Measurements from ENCODE around the gene CYBRD1. TPM values are rescaled to one million over a fixed set of nuclear protein-coding genes. Genes with fewer than 3 reads are reported as not detected.
"Not testable (repeated sequence)": the region's sequence is repeated elsewhere in the genome, so short reads cannot be mapped to it uniquely, and the experiment has no call there.

CYBRD1 gene
- total RNA-seq, 2 experiments from 2014 or later, result 1.2 to 1.4 TPM

DNA sequence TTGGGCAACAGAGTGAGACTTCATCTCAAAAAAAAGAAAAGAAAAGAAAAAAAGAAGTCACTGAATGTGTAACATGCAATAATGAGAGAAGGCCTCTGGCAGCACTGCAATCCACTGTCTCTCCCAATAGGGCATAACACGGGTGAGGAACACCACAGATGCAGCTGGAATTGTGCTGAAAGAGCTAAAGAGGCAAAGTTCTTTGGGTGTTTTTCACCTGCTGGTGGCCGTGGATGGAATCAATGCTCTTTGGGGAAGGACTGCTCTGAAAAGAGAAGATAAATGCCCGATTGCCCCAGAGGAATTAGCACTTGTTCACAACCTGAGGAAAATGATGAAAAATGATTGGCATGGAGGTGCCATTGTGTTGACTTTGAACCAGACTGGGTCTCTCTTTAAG is 31.0 kb upstream of the CYBRD1 start:
- Mint-ChIP-seq H3K27me3 (ENCODE audit: low read depth) (no peaks in the 10 kb centered on the region), H3K4me3 (no peak overlapping the region), H3K36me3 (ENCODE audit: low read depth) (peaks cover 12% of the 10 kb centered on the region), H3K9me3 (ENCODE audit: insufficient read depth) (peaks cover 9% of the 10 kb centered on the region), H3K4me1 (ENCODE audit: low read depth) (no peaks in the 10 kb centered on the region), H3K27ac (no peak overlapping the region)
- ChIA-PET CTCF (interaction anchor here (1.1 kb wide), 1 partner anchor 518 kb away, joined by 3 read pairs; no protein-coding TSS in a partner anchor), POLR2A (interaction anchor here (0.7 kb wide), 1 partner anchor 19 kb away, joined by 3 read pairs; no protein-coding TSS in a partner anchor)
- DNase-seq, result no peak
- no peak for ATAC-seq

- POLR2A ChIA-PET, result no interaction called here
- DNase-seq (no peak), ATAC-seq (no peak)
- CTCF ChIA-PET, result no interaction called here
- no peaks in the 10 kb centered on the region for H3K27me3 Mint-ChIP-seq (ENCODE audit: low read depth)
- no peaks in the 10 kb centered on the region for H3K4me1 Mint-ChIP-seq (ENCODE audit: low read depth)
- peaks cover 10% of the 10 kb centered on the region for H3K36me3 Mint-ChIP-seq (ENCODE audit: low read depth)
- no peak overlapping the region for H3K27ac Mint-ChIP-seq
- peaks cover 12% of the 10 kb centered on the region for H3K9me3 Mint-ChIP-seq (ENCODE audit: insufficient read depth)
- no peak overlapping the region for H3K4me3 Mint-ChIP-seq
Measured at GRCh38 chr2:171492664-171493063, 29.6 kb upstream of the CYBRD1 start.

DNA sequence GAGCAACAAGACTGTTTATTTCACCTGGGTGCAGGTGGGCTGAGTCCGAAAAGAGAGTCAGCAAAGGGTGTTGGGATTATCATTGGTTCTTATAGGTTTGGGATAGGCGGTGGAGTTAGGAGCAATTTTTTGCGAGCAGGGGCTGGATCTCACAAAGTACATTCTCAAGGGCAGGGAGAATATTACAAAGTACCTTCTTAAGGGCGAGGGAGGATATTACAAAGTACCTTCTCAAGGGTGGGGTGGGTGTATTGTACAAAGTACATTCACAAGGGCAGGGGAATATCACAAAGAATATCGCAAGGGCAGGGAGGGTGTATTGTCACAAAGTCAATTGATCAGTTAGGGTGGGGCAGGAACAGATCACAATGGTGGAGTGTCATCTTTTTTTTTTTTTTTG is 24.6 kb upstream of the CYBRD1 start:
- H3K27me3 Mint-ChIP-seq (ENCODE audit: low read depth); POLR2A ChIA-PET; H3K4me3 Mint-ChIP-seq; H3K9me3 Mint-ChIP-seq (ENCODE audit: insufficient read depth); CTCF ChIA-PET; H3K27ac Mint-ChIP-seq; ATAC-seq; H3K36me3 Mint-ChIP-seq (ENCODE audit: low read depth); H3K4me1 Mint-ChIP-seq (ENCODE audit: low read depth); DNase-seq: not testable (repeated sequence)

DNA sequence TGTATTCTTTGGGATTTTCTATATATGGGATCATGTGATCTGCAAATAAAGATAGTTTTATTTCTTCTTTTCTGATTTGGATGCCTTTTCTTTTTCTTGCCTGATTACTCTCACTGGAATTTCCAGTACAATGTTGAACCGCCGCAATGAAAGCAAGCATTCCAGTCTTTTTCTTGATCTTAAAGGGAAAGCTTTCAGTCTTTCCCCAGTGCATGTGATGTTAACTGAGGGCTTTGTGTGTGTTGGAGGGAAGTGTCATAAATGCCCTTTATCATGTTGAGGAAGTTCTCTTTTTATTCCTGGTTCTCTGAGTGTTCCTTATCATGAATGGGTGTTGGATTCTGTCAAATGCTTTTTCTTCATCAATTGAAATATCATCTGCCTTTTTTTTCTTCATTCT is 16.9 kb upstream of the CYBRD1 start:
- DNase-seq, result no peak
- H3K27ac Mint-ChIP-seq, result no peak overlapping the region
- CTCF ChIA-PET, result interaction anchor here (1.0 kb wide), 1 partner anchor 577 kb away, joined by 3 read pairs; no protein-coding TSS in a partner anchor
- POLR2A ChIA-PET, result no interaction called here
- H3K4me3 Mint-ChIP-seq, result no peak overlapping the region
- no peaks in the 10 kb centered on the region for H3K9me3 Mint-ChIP-seq (ENCODE audit: insufficient read depth)
- H3K27me3 Mint-ChIP-seq (ENCODE audit: low read depth), result peaks cover 4% of the 10 kb centered on the region
- no peak for ATAC-seq
- H3K36me3 Mint-ChIP-seq (ENCODE audit: low read depth), result no peaks in the 10 kb centered on the region
- H3K4me1 Mint-ChIP-seq (ENCODE audit: low read depth), result peaks cover 4% of the 10 kb centered on the region

- POLR2A ChIA-PET, result no interaction called here
- H3K4me3 Mint-ChIP-seq, result no peak overlapping the region
Measured at GRCh38 chr2:171509945-171510731, 12.1 kb upstream of the CYBRD1 start.

DNA sequence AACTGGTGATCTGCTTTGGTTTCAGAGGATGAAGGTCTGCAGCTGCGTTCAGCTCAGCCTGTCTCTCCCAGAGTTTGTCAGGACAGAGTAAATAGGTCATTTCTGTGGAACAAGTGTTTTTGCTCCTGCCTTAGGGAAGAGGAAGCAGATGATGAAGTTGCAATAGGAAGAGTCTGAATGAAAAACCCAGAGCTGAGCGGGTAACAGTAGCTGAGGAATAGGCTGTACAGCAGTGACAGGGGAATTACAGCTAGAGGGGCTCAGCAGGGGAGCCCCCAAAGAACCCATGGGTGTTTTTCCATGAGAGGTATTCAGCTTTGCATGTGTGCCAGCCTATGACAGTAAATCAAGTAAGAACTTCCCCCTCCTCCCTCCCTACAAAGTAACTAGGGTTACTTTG is 10.3 kb upstream of the CYBRD1 start:
- POLR2A ChIA-PET, result no interaction called here
- CTCF ChIA-PET, result no interaction called here
- H3K27me3 Mint-ChIP-seq (ENCODE audit: low read depth), result peaks cover 4% of the 10 kb centered on the region
- ATAC-seq, result no peak
- DNase-seq, result no peak
- no peaks in the 10 kb centered on the region for H3K36me3 Mint-ChIP-seq (ENCODE audit: low read depth)
- H3K27ac Mint-ChIP-seq, result no peak overlapping the region
- H3K4me3 Mint-ChIP-seq, result no peak overlapping the region
- peaks cover 6% of the 10 kb centered on the region for H3K4me1 Mint-ChIP-seq (ENCODE audit: low read depth)
- no peaks in the 10 kb centered on the region for H3K9me3 Mint-ChIP-seq (ENCODE audit: insufficient read depth)

More at GRCh38 chr2:171509945-171510731, 12.1 kb upstream of the CYBRD1 start:
- Mint-ChIP-seq H3K27ac (no peak overlapping the region), H3K36me3 (ENCODE audit: low read depth) (no peaks in the 10 kb centered on the region), H3K4me1 (ENCODE audit: low read depth) (peaks cover 6% of the 10 kb centered on the region), H3K9me3 (ENCODE audit: insufficient read depth) (no peaks in the 10 kb centered on the region), H3K27me3 (ENCODE audit: low read depth) (peaks cover 4% of the 10 kb centered on the region)
- DNase-seq (no peak), ATAC-seq (no peak)
- CTCF ChIA-PET, result interaction anchor here (1.1 kb wide), 1 partner anchor 12 kb away, joined by 4 read pairs; the partner anchor contains the start of gene CYBRD1

DNA sequence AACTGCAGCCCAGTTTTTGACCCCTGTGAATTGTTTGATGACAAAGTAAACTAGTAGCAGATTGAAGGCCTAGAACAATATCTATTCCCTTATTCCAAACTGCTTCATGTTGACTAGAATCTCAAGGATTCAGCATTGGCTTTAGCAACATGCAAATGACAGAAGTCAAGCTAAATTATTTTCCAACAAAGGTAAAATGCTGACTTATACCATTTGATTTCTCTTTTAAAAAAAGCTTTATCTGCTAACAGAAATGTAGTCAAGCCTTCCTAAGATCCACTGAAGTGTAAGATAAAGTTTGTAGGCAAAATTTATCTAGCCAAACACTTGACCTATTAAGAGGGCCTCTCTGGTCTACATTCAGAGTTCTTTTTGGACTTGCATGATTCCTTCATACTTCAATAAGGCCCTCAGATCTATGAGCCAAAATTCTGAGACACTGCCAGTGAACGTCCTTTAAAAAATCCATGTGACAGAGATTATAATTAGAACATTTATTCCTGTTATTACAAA is 9.5 kb upstream of the CYBRD1 start:
- no peak for DNase-seq
- peaks cover 6% of the 10 kb centered on the region for H3K4me1 Mint-ChIP-seq (ENCODE audit: low read depth)
- peaks cover 4% of the 10 kb centered on the region for H3K27me3 Mint-ChIP-seq (ENCODE audit: low read depth)
- no peak overlapping the region for H3K27ac Mint-ChIP-seq
- POLR2A ChIA-PET, result no interaction called here
- ATAC-seq, result no peak
- CTCF ChIA-PET, result no interaction called here
- no peaks in the 10 kb centered on the region for H3K9me3 Mint-ChIP-seq (ENCODE audit: insufficient read depth)
- H3K4me3 Mint-ChIP-seq, result no peak overlapping the region
- no peaks in the 10 kb centered on the region for H3K36me3 Mint-ChIP-seq (ENCODE audit: low read depth)

DNA sequence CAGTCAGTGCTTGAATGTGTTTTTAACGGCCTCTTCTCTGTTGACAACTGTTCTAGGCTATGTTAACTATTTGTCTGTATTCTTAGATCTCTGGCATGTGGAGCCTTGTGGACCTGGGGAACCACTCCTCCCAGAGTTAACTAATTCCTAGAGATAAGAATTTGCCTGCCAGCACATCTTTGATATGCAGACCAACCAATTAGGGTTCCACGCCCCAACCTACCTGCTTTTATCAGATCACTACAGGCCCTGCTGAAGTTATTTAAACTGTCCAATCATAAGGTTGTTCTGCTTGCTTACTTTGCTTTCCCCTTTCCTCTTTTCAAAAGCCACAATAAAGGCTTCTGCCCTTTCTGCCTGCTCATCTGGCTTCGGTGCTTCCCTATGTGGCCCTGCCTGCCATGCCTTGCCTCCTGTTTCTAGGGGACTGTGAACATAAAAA is 8.5 kb upstream of the CYBRD1 start:
- Mint-ChIP-seq H3K27me3 (ENCODE audit: low read depth) (peaks cover 4% of the 10 kb centered on the region), H3K27ac (no peak overlapping the region), H3K9me3 (ENCODE audit: insufficient read depth) (no peaks in the 10 kb centered on the region), H3K36me3 (ENCODE audit: low read depth) (no peaks in the 10 kb centered on the region), H3K4me3 (no peak overlapping the region), H3K4me1 (ENCODE audit: low read depth) (peaks cover 6% of the 10 kb centered on the region)
- ATAC-seq (no peak), DNase-seq (no peak)
- ChIA-PET POLR2A (no interaction called here), CTCF (no interaction called here)

DNA sequence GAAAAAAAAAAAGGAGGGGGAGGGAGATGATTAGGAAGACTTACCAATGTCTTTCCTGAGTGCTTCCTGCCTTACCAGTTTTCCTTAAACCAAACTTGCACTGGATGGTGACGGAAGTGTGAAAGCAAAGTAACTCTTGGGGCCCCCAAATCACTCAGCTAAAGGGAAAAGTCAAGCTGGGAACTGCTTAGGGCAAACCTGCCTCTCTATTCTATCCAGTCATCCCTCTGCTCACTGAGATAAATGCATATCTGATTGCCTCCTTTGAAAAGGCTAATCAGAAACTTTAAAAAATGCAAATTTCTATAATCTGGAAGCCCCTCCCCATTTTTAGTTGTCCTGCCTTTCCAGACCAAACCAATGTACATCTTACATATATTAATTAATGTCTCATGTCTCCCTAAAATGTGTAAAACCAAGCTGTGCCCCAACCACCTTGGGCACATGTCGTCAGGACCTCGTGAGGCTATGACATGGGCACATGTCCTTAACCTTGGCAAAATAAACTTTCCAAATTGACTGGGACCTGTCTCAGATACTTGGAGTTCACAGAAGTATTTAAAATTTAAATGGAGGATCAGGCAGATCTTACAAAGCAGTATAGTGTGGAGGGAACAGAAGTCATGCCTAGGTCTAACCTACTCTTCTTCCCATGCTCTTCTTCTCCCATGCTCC is 7.2 kb upstream of the CYBRD1 start:
- ChIA-PET POLR2A (no interaction called here), CTCF (no interaction called here)
- H3K27me3 Mint-ChIP-seq (ENCODE audit: low read depth), result peaks cover 10% of the 10 kb centered on the region

GRCh38 chr2:171515672-171516298 is 6.5 kb upstream of the CYBRD1 start:
- no peaks in the 10 kb centered on the region for H3K36me3 Mint-ChIP-seq (ENCODE audit: low read depth)

More for the DNA sequence above, 7.2 kb upstream of the CYBRD1 start:
- Mint-ChIP-seq H3K9me3 (ENCODE audit: insufficient read depth) (no peaks in the 10 kb centered on the region), H3K36me3 (ENCODE audit: low read depth) (no peaks in the 10 kb centered on the region), H3K27ac (no peak overlapping the region), H3K4me3 (no peak overlapping the region), H3K4me1 (ENCODE audit: low read depth) (peaks cover 4% of the 10 kb centered on the region)
- DNase-seq, result no peak
- ATAC-seq, result no peak

DNA sequence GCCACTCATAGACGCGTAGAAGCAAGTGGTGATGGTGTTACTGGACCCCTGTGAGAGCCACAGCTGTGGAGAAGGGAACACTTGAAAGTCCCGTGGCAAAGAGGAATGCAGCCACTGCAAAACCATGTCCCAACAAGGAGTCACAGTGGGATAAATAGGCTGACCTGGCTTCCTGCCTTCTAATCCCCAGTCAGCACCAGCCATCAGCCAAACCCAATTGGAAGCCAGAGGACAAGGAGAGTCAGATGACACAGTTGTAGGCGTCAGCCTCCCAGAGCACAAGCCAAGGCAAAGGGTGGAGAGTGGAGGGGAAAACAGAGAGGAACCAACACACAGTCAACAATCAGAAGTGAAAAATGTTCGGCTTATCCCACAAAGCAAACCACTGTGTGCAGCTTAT is 5.5 kb upstream of the CYBRD1 start:
- no peaks in the 10 kb centered on the region for H3K36me3 Mint-ChIP-seq (ENCODE audit: low read depth)
- DNase-seq (no peak), ATAC-seq (no peak)
- no peak overlapping the region for H3K27ac Mint-ChIP-seq
- peaks cover 18% of the 10 kb centered on the region for H3K27me3 Mint-ChIP-seq (ENCODE audit: low read depth)
- POLR2A ChIA-PET, result no interaction called here
- peaks cover 7% of the 10 kb centered on the region for H3K4me1 Mint-ChIP-seq (ENCODE audit: low read depth)
- no peak overlapping the region for H3K4me3 Mint-ChIP-seq
- no peaks in the 10 kb centered on the region for H3K9me3 Mint-ChIP-seq (ENCODE audit: insufficient read depth)
- CTCF ChIA-PET, result no interaction called here

More at GRCh38 chr2:171515672-171516298, 6.5 kb upstream of the CYBRD1 start:
- Mint-ChIP-seq H3K4me3 (no peak overlapping the region), H3K9me3 (ENCODE audit: insufficient read depth) (no peaks in the 10 kb centered on the region), H3K27me3 (ENCODE audit: low read depth) (peaks cover 15% of the 10 kb centered on the region), H3K4me1 (ENCODE audit: low read depth) (peaks cover 3% of the 10 kb centered on the region), H3K27ac (no peak overlapping the region)
- POLR2A ChIA-PET, result no interaction called here
- no peak for DNase-seq
- CTCF ChIA-PET, result no interaction called here
- no peak for ATAC-seq

- CTCF ChIA-PET, result interaction anchor here (0.5 to 2.0 kb wide), 2 partner anchors 10 to 510 kb away, joined by 3 to 8 read pairs; no protein-coding TSS in a partner anchor
- H3K27ac Mint-ChIP-seq, result no peak overlapping the region
- H3K27me3 Mint-ChIP-seq (ENCODE audit: low read depth), result peaks cover 42% of the 10 kb centered on the region
- POLR2A ChIA-PET, result interaction anchor here (0.5 kb wide), 1 partner anchor 1559 kb away, joined by 3 read pairs; no protein-coding TSS in a partner anchor
- no peak overlapping the region for H3K4me3 Mint-ChIP-seq
- H3K36me3 Mint-ChIP-seq (ENCODE audit: low read depth), result no peaks in the 10 kb centered on the region
- DNase-seq (no peak), ATAC-seq (no peak)
- H3K9me3 Mint-ChIP-seq (ENCODE audit: insufficient read depth), result no peaks in the 10 kb centered on the region
- H3K4me1 Mint-ChIP-seq (ENCODE audit: low read depth), result peaks cover 17% of the 10 kb centered on the region
Measured at GRCh38 chr2:171520471-171520870, 1.8 kb upstream of the CYBRD1 start.

Data from activated CD8-positive, alpha-beta T cell treated with anti-CD3 and anti-CD28 coated beads, Interleukin-2, amount 10 ng/mL, durations not matched to agents 7 days and 5 days (primary cell).